Measurements from ENCODE around the gene EPS15.
"Not testable (repeated sequence)": the region's sequence is repeated elsewhere in the genome, so short reads cannot be mapped to it uniquely, and the experiment has no call there.

The EPS15 gene

DNA sequence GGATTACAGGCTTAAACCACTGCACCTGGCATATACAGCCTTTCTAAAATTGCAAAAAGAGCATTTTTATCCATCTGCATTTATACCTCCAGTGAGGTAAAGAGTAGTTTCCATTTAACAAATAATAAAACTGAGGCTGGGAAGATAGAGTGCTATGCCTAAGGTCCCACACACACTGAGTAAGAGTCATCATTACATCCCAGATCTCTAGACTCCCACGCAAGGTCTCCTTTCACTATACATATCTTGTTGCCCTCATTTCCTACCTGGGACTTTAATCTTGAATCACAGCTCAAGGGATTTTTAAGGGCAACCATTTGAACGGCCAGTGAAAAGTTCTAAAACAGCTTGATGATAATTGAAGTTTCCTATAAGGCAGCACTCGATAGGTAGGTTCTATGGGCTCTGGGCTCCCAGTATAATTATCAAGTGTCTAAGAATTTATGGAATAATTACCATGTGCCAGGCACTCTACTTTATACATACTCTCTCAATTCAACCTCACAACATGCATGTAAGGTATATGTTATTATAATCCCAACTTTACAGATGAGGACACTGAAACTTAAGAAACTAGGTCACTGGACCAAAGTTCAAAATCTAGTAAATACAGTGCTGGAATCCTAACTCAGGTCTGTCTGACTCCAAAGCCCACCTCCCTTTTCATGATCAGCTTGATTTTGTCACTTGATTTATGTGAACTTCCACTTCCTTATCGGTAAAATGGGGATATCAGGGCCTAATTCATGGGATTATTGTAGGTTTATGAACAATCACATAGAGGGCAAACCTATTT is 23.3 kb upstream of the EPS15 start:
- no peak for DNase-seq

DNA sequence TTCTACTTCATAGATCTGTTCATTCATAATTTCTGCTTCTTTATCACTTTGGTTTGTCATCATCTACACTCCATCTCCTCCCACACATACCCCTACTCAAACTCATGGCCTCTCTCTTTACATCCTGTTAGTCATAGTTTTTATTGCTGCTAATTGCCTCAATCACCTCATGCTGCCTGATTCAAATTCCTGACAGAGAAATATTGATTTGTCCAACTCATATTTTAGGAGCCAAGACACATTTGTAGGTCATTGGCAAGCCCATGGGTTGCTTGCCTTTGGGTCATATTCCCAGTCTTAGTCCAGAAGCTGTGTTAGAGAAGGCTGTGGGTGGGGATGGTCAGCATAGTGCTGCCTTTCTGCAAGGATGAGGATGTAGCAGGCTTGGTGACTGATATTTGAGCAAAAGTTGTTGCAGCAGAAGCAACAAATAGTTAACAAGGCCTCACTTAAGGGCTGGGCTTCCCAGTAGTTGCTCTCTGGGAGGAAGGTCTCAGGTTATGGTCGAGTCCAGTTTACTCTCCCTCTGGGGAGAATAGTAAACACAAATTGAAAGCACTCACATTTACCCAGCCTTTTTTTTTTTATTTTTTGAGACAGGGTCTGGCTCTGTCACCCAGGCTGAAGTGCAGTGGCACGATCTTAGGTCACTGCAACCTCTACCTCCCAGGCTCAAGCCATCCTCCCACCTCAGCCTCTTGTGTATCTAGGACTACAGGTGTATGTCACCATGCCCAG is 22.4 kb upstream of the EPS15 start:
- no peak for DNase-seq

DNA sequence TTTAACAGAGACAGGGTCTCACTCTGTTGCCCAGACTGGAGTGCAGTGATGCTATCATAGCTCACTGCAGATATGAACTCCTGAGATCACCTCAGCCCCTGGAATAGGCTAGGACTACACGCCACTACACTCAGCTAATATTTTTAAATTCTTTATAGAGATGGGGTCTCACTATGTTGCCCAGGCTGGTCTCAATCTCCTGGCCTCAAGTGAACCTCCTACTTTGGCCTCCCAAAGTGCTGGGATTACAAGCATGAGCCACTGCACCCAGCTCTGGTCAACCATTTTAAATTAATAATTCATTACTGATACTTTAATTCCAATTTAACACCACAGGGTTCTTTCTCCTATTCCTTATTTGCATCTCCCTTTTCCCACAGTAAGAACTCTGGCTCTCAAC is 18.5 kb upstream of the EPS15 start:
- DNase-seq: no peak

DNA sequence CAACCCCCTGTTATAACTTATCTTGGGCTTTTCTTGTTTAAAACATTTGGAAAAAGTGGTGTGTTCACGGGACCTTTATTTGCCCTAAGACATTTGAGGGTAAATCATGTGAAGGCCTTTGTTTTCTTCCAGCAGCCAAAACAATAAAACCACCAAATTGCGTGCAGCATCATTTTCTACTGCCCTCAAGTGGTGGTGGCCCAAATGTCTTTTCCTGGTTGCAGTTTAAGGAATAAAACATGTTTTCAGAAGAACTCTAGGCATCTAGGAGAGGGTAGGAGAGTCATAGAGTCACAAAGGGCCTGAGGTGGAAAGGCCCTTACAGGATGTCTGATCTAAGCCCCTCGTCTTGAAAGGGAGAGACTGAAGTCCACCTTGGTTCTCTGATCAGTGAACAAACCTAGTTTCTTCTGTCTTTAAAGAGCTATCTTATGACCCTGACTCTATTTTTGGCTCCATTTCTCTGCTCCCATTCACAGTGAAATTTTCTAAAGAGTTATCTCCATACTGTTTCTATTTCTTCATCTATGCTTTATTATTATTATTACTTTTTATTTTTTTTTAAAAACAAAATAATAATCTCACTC is 16.0 kb upstream of the EPS15 start:
- peak; percentile 51 to 68 for DNase-seq

DNA sequence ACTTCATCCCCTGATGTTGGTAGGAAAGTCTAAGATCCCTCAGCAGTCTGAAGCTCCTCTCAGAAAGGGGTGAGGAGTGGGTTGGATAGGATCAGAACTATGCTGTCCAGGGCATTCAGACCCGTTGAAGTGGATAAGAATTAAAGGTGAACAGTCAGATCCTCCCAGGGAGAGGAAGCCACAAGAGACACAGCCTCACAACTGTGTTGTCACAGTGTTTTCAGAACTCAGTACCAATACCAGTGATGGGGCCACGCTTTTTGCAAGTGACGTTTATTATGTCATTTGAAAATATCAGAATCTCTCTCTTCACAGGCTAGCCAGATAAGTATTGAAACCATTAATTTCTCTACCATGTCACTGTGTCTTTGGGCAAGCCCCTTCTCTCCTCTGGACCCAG is 15.4 kb upstream of the EPS15 start:
- no peak for DNase-seq

- DNase-seq: no peak
These were observed 13.8 kb upstream of the EPS15 start for GRCh38 chr1:51532853-51533252.

DNA sequence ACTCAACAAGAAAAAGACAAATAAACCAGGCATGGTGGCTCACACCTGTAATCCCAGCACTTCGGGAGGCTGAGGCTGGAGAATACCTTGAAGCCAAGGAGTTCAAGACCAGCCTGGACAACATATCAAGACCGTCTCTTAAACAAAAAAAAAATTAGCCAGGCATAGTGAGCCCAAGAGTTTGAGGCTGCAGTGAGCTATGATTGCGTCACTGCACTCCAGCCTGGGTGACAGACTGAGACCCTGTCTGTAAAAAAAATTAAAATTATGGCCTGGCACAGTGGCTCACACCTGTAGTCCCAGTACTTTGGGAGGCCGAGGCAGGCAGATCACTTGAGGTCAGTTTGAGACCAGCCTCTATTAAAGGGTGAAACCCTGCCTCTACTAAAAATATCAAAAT is 11.4 kb upstream of the EPS15 start:
- DNase-seq: not testable (repeated sequence)

DNA sequence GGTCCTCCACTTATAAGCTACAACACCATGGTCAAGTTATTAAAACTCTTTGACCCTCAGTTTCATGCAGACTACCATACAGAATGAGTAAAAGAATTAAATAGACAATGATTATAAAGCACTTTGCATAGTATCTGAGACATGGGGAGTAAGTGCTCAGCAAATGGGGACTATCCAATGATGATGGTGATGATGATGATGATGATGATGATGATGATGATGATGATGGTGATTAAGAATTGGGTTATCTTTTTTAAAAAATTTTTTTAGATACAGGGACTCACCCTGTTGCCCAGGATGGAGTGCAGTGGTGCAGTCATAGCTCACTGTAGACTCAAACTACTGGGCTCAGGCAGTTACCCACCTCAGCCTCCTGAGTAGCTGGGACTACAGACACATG is 8.1 kb upstream of the EPS15 start:
- DNase-seq: no peak

- DNase-seq: no peak
These were observed 7.2 kb upstream of the EPS15 start for GRCh38 chr1:51526248-51526647.

DNA sequence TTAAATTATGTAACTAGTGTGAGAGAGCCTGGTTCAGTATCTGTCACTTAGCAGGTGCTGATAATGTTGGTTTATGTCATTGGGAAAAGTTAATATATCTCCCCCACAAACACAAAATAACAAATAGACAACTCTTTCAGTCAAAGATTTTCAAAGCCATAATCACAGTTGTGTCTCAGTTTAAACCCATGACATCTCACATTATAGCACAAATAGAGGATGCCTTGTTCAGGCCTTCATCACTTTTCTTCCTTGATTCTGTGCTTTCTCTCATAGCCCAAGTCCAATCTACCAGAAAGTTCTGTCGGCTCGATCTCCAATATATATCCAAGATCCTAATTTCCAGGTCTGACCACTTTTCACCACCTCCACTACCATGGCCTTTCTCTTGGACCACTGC is 6.2 kb upstream of the EPS15 start:
- no peak for DNase-seq

- no peak for DNase-seq
These were observed 5.8 kb upstream of the EPS15 start for GRCh38 chr1:51524817-51525216.

DNA sequence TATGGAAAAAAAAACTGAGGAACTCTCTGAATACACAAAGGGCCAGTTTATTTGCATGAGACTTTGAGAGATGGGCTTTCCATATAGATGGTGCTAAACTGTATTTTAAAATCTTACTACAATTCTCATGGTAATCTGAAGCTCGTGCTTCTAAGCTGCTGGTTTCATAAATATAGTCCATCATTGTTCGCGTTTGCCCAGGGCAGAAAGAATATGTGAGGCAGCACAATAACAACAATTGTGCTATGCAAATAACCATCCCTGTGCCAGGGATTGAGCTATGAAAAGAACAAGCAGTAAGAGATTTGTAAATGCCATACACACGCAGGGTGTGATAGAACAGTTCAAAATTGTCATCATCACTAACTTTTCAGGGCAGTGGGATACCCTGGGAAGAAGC is 4.9 kb upstream of the EPS15 start:
- no peak for DNase-seq

DNA sequence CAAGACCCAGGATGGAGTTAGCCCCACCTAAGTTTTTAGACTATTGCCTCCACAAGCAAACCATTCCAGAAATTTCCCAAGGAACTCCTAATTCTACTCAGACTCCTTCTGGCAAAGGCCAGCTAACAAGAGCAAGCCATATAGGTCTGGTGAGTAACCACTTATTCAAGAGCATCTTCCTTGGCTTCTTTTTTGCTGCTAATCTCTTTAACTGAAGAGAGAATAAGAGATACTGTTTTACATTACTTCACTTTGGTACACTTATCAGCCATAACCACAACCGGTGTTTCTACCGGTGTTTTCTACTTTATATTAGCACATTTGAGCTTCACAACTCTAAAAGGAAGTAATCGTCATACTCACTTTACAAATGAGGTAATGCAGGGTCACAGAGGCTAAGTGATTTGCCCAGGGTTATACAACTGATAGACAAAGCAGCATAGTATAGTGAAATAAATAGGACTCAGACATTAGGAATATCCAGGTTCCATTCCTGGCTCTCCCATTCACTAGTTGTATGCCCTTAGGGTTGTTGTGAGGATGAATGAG is 1.7 kb upstream of the EPS15 start:
- no peak for DNase-seq

- DNase-seq: no peak
These were observed 1.0 kb upstream of the EPS15 start for GRCh38 chr1:51519865-51520699.

DNA sequence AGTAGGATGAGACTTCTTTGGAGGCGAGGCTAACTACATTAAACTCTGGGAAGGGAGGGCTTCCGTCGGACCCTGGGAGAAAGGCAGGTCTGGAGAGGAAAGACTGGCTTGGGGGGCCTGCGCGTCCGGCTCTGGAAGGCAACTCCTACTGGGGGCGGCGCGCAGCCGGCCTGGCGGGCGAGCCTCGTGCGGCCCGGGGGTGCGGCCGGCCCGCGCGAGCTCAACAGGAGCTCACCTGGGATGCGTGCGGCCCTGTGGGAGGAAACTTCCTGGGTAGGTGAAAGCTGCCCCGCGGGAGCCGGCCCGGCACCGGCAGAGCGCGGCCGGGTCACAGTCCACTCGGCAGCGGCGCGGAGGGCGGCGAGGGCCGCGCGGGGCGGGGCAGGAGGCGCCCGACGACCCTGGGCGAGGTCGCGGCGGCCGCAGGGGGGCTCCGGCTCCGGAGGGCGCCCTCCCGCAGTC is 449 bp downstream of the EPS15 start:
- DNase-seq: peak; percentile 39 to 71

- peak; percentile 42 to 86 for DNase-seq
These were observed 957 bp downstream of the EPS15 start for GRCh38 chr1:51518033-51518585.

DNA sequence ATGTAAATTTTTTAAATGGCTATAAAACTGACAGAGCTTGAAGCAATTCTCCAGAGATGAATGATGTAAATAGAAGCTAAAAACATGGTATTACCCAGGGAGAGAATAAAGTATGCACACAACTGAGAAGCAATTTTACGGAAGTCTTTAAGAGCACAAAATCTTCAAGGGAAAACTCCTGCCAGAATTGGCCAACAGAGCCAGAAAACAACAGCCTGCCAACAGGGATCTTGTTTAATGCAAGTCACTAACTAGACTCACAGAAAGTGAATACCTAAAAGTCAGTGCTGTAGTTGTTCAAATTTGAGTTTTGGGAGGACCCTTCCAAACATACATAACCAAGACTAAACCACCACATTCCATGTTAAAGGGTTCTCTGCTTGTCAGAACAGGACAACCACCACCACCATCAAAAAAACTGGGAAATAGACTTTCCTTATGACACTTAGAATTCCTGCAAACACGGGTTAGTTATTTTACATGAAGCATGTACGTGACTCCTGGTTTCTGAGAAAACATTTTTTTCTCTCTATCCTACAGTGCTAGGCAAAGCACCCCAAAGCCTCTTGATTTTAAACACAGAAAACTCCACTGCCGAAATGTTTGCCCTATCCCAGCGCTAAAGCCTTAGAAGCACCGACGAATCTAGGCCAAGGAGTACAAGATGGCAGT is 1.6 kb downstream of the EPS15 start:
- no peak for DNase-seq

DNA sequence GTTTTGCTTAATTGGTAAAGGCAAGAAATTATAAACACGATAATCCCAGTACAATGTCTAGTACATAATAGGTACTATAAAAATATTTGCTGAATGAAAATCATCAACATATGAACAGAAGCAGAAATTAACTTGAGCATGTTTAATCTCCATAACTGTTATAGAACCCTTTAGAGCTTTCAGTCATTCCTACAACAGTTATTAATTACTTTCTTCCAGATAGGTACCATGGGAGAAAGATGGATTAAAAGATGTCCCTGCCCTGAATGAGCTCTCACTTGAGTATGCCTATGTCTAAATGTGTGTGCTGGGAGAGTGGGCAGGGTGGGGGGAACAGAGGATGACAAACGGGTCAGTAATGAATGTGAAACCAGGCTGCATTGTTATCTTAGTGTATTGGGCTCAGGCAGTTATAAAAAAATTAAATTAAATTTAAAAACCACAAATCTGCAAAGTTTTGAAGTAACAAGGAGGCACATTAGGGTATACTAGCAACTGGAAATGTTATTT is 2.4 kb downstream of the EPS15 start:
- DNase-seq: no peak

GRCh38 chr1:51515982-51516648 is 3.0 kb downstream of the EPS15 start:
- DNase-seq: no peak

- no peak for DNase-seq
These were observed 3.6 kb downstream of the EPS15 start for GRCh38 chr1:51515312-51515960.
